Measurements from ENCODE around the gene ENTREP1.

The ENTREP1 gene

DNA sequence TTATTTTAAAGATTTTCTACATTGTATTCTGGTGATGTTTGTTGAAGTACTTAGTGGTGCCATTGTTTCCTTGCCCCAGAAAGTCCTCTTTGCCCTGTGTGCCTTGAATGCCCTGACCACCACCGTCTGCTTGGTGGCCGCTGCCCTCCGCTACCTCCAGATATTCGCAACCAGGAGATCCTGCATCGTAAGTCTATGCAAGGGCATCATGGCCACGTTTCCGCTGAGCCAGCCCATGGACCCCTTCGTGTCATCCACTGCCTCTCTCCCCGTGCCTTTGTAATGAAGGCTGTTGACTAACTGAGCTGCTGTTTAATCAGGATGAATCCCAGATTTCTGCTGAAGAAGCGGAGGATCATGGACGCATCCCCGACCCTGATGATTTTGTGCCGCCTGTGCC is 52.3 kb downstream of the ENTREP1 start:
- DNase-seq (ENCODE audit: low spot score): no peak
- peak overlapping the region; percentile 27 for H3K14ac ChIP-seq (ENCODE audit: low read length)
- H3K79me1 ChIP-seq (ENCODE audit: low read depth, low read length): no peaks in the 10 kb centered on the region
- no peak overlapping the region for H2BK12ac ChIP-seq (ENCODE audit: low read length)
- H2AK5ac ChIP-seq (ENCODE audit: low read depth, low read length): no peak overlapping the region
- H3K9me3 ChIP-seq (replicated peaks in 1 of 2; ENCODE audit: control insufficient read depth in 2 of 2, insufficient read depth in 1 of 2, low read depth in 1 of 2, low read length in 2 of 2): no peaks in the 10 kb centered on the region
- H2AFZ ChIP-seq (ENCODE audit: low read length): no peak overlapping the region
- H3K23ac ChIP-seq (ENCODE audit: low read depth, low read length, poor library complexity): no peak overlapping the region
- H4K8ac ChIP-seq (ENCODE audit: low read depth, low read length): no peak overlapping the region
- H2BK5ac ChIP-seq (ENCODE audit: low read length): no peak overlapping the region
- whole genome bisulfite sequencing, 2 donors (ENCODE audit: extremely low coverage in 2 of 2, insufficient read length in 2 of 2, insufficient replicate concordance in 1 of 2): no CpG with 5 or more reads among the region's 13 CpGs
- H3K4ac ChIP-seq (ENCODE audit: low read length): no peak overlapping the region
- no peak overlapping the region for H2BK120ac ChIP-seq (ENCODE audit: low read depth, low read length)
- H3K27me3 ChIP-seq (ENCODE audit: control insufficient read depth in 3 of 3, insufficient read depth in 3 of 3, low read depth in 1 of 3, low read length in 3 of 3): peaks cover 0 to 12% (median 0%) of the 10 kb centered on the region in 3 experiments
- no peak overlapping the region for H3K4me3 ChIP-seq (ENCODE audit: low read length in 2 of 2)
- no peak overlapping the region for H2BK15ac ChIP-seq (ENCODE audit: low read length)
- H3K4me2 ChIP-seq (ENCODE audit: insufficient read depth, low read length, poor library complexity, severe bottlenecking): no peak overlapping the region
- no peak overlapping the region for H3K9ac ChIP-seq (ENCODE audit: low read depth, low read length, poor library complexity)
- no peak overlapping the region for H3K27ac ChIP-seq (replicated peaks; ENCODE audit: low read length)
- H4K91ac ChIP-seq (ENCODE audit: low read depth, low read length, poor library complexity): no peak overlapping the region
- H3K18ac ChIP-seq (ENCODE audit: low read length): peak overlapping the region; percentile 13
- H3K36me3 ChIP-seq (replicated peaks in 1 of 2; ENCODE audit: control insufficient read depth in 2 of 2, insufficient read depth in 2 of 2, low read length in 2 of 2): no peaks in the 10 kb centered on the region
- peaks cover 0 to 9% of the 10 kb centered on the region in 2 donors for H3K4me1 ChIP-seq (ENCODE audit: control insufficient read depth in 2 of 2, insufficient read depth in 1 of 2, low read depth in 1 of 2, low read length in 2 of 2)

DNA sequence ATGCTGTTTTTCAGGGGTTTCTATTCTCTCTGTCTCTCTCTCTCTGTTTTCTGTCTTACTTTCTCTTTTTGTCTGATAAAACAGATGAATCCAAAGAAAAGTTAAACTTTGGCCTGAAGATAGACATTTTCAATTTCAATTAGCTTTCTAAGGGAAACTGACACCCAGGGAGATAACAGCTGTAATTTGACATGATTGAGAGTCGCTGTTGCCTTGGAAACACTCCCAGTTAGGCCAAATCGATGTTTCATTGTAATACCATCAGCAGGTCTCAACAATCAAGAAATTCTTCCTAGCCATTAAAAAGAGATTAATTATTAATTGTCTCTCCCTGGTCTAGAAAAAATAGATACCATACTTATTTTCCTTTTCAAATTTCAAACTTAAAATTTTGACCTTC is 53.0 kb downstream of the ENTREP1 start:
- H3K4me3 ChIP-seq (ENCODE audit: low read length in 2 of 2): no peak overlapping the region
- H3K4me2 ChIP-seq (ENCODE audit: insufficient read depth, low read length, poor library complexity, severe bottlenecking): no peak overlapping the region
- no CpG with 5 or more reads among the region's 2 CpGs for WGBS, 2 donors (ENCODE audit: extremely low coverage in 2 of 2, insufficient read length in 2 of 2, insufficient replicate concordance in 1 of 2)
- no peaks in the 10 kb centered on the region for H3K79me1 ChIP-seq (ENCODE audit: low read depth, low read length)
- no peak overlapping the region for H3K27ac ChIP-seq (replicated peaks; ENCODE audit: low read length)
- H3K9ac ChIP-seq (ENCODE audit: low read depth, low read length, poor library complexity): no peak overlapping the region
- no peak overlapping the region for H2BK12ac ChIP-seq (ENCODE audit: low read length)
- H2AK5ac ChIP-seq (ENCODE audit: low read depth, low read length): no peak overlapping the region
- no peaks in the 10 kb centered on the region for H3K9me3 ChIP-seq (replicated peaks in 1 of 2; ENCODE audit: control insufficient read depth in 2 of 2, insufficient read depth in 1 of 2, low read depth in 1 of 2, low read length in 2 of 2)
- H3K27me3 ChIP-seq (ENCODE audit: control insufficient read depth in 3 of 3, insufficient read depth in 3 of 3, low read depth in 1 of 3, low read length in 3 of 3): peaks cover 0 to 12% (median 0%) of the 10 kb centered on the region in 3 experiments
- H4K91ac ChIP-seq (ENCODE audit: low read depth, low read length, poor library complexity): no peak overlapping the region
- no peak overlapping the region for H2BK15ac ChIP-seq (ENCODE audit: low read length)
- no peak overlapping the region for H2BK5ac ChIP-seq (ENCODE audit: low read length)
- H4K8ac ChIP-seq (ENCODE audit: low read depth, low read length): no peak overlapping the region
- no peak overlapping the region for H3K18ac ChIP-seq (ENCODE audit: low read length)
- H2BK120ac ChIP-seq (ENCODE audit: low read depth, low read length): no peak overlapping the region
- H2AFZ ChIP-seq (ENCODE audit: low read length): no peak overlapping the region
- DNase-seq (ENCODE audit: low spot score): no peak
- H3K23ac ChIP-seq (ENCODE audit: low read depth, low read length, poor library complexity): no peak overlapping the region
- no peak overlapping the region for H3K14ac ChIP-seq (ENCODE audit: low read length)
- H3K4ac ChIP-seq (ENCODE audit: low read length): no peak overlapping the region
- peaks cover 0 to 10% of the 10 kb centered on the region in 2 donors for H3K4me1 ChIP-seq (ENCODE audit: control insufficient read depth in 2 of 2, insufficient read depth in 1 of 2, low read depth in 1 of 2, low read length in 2 of 2)
- no peaks in the 10 kb centered on the region for H3K36me3 ChIP-seq (replicated peaks in 1 of 2; ENCODE audit: control insufficient read depth in 2 of 2, insufficient read depth in 2 of 2, low read length in 2 of 2)

DNA sequence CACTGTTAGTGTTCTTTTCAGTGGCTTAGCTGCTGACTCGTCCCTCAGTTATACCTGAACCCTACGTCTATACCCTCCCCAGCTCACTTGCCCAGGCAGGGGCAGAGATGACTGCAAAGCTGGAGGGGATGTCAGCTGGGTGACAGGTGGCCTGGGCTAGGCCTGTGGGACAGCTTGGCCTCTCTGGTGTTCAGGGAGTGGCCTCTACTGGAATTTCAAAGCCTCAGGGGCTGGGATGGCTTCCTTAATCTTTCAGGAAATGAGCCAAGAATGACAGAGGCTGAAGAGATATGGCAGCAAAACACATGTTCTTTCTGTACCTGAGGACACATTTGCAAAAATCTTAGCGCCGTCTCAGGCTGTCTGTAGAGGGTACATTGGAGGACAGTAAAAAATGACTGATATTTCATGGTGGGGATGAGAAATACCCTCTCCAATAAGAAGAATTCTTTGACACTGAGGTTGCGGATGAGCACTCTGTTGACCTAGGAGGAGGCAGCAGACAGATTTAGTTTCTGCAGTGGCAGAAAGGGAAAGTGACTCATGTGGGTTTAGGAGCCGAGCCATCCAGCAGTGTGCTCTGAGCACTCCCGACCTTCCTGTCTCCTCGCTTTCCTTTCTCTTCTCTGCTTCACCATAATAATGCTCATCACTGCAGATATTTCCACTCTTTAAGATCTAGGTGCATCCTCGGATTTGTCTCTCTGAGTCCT is 54.4 kb downstream of the ENTREP1 start:
- Histone ChIP-seq H3K4me3 (ENCODE audit: low read length in 2 of 2) (no peak overlapping the region), H2AFZ (ENCODE audit: low read length) (peak overlapping the region; percentile 42), H3K36me3 (replicated peaks in 1 of 2; ENCODE audit: control insufficient read depth in 2 of 2, insufficient read depth in 2 of 2, low read length in 2 of 2) (no peaks in the 10 kb centered on the region), H3K23ac (ENCODE audit: low read depth, low read length, poor library complexity) (no peak overlapping the region), H2BK5ac (ENCODE audit: low read length) (no peak overlapping the region), H3K14ac (ENCODE audit: low read length) (no peak overlapping the region), H4K91ac (ENCODE audit: low read depth, low read length, poor library complexity) (no peak overlapping the region), H3K4me1 (ENCODE audit: control insufficient read depth in 2 of 2, insufficient read depth in 1 of 2, low read depth in 1 of 2, low read length in 2 of 2) (peaks cover 0 to 14% of the 10 kb centered on the region in 2 donors), H3K79me1 (ENCODE audit: low read depth, low read length) (no peaks in the 10 kb centered on the region), H2AK5ac (ENCODE audit: low read depth, low read length) (no peak overlapping the region), H3K4ac (ENCODE audit: low read length) (no peak overlapping the region), H2BK15ac (ENCODE audit: low read length) (no peak overlapping the region), H3K9ac (ENCODE audit: low read depth, low read length, poor library complexity) (no peak overlapping the region), H3K27ac (replicated peaks; ENCODE audit: low read length) (no peak overlapping the region), H3K18ac (ENCODE audit: low read length) (peak overlapping the region; percentile 20), H2BK12ac (ENCODE audit: low read length) (no peak overlapping the region), H3K27me3 (ENCODE audit: control insufficient read depth in 3 of 3, insufficient read depth in 3 of 3, low read depth in 1 of 3, low read length in 3 of 3) (peaks cover 0 to 12% (median 0%) of the 10 kb centered on the region in 3 experiments), H4K8ac (ENCODE audit: low read depth, low read length) (no peak overlapping the region), H3K4me2 (ENCODE audit: insufficient read depth, low read length, poor library complexity, severe bottlenecking) (no peak overlapping the region), H2BK120ac (ENCODE audit: low read depth, low read length) (no peak overlapping the region), H3K9me3 (replicated peaks in 1 of 2; ENCODE audit: control insufficient read depth in 2 of 2, insufficient read depth in 1 of 2, low read depth in 1 of 2, low read length in 2 of 2) (no peaks in the 10 kb centered on the region)
- DNase-seq (ENCODE audit: low spot score): no peak
- WGBS, 2 donors (ENCODE audit: extremely low coverage in 2 of 2, insufficient read length in 2 of 2, insufficient replicate concordance in 1 of 2): no CpG with 5 or more reads among the region's 9 CpGs

DNA sequence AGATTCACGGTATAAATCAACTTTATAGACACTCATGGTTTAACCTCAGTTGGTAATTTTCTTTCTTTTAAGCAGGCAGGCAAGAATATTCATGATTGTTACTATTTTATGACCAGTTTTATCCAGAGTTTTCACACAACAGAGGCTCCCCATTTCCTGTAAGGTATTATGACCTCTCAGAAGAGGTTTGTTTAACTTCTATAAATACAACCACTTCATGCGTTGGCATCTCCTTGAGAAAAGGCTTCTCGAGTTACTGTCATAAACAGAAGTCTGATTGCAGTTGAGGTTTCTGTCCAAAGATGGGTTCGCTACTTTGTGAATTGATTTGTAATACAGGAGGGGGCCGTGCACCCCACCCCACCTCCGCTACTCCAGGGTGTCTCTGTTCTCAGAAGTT is 55.3 kb downstream of the ENTREP1 start:
- no peak overlapping the region for H3K18ac ChIP-seq (ENCODE audit: low read length)
- H3K36me3 ChIP-seq (replicated peaks in 1 of 2; ENCODE audit: control insufficient read depth in 2 of 2, insufficient read depth in 2 of 2, low read length in 2 of 2): no peaks in the 10 kb centered on the region
- H3K27ac ChIP-seq (replicated peaks; ENCODE audit: low read length): no peak overlapping the region
- H2BK12ac ChIP-seq (ENCODE audit: low read length): no peak overlapping the region
- no peaks in the 10 kb centered on the region for H3K79me1 ChIP-seq (ENCODE audit: low read depth, low read length)
- no peak overlapping the region for H4K91ac ChIP-seq (ENCODE audit: low read depth, low read length, poor library complexity)
- no peak overlapping the region for H3K14ac ChIP-seq (ENCODE audit: low read length)
- H2AK5ac ChIP-seq (ENCODE audit: low read depth, low read length): no peak overlapping the region
- no peak overlapping the region for H3K23ac ChIP-seq (ENCODE audit: low read depth, low read length, poor library complexity)
- H3K4me3 ChIP-seq (ENCODE audit: low read length in 2 of 2): no peak overlapping the region
- no peak overlapping the region for H4K8ac ChIP-seq (ENCODE audit: low read depth, low read length)
- H3K9ac ChIP-seq (ENCODE audit: low read depth, low read length, poor library complexity): no peak overlapping the region
- H2AFZ ChIP-seq (ENCODE audit: low read length): no peak overlapping the region
- no CpG with 5 or more reads among the region's 6 CpGs for WGBS, 2 donors (ENCODE audit: extremely low coverage in 2 of 2, insufficient read length in 2 of 2, insufficient replicate concordance in 1 of 2)
- H2BK15ac ChIP-seq (ENCODE audit: low read length): no peak overlapping the region
- H3K9me3 ChIP-seq (replicated peaks in 1 of 2; ENCODE audit: control insufficient read depth in 2 of 2, insufficient read depth in 1 of 2, low read depth in 1 of 2, low read length in 2 of 2): no peaks in the 10 kb centered on the region
- H2BK5ac ChIP-seq (ENCODE audit: low read length): no peak overlapping the region
- DNase-seq (ENCODE audit: low spot score): no peak
- no peak overlapping the region for H3K4me2 ChIP-seq (ENCODE audit: insufficient read depth, low read length, poor library complexity, severe bottlenecking)
- H3K27me3 ChIP-seq (ENCODE audit: control insufficient read depth in 3 of 3, insufficient read depth in 3 of 3, low read depth in 1 of 3, low read length in 3 of 3): peaks cover 0 to 12% (median 0%) of the 10 kb centered on the region in 3 experiments
- no peak overlapping the region for H2BK120ac ChIP-seq (ENCODE audit: low read depth, low read length)
- H3K4me1 ChIP-seq (ENCODE audit: control insufficient read depth in 2 of 2, insufficient read depth in 1 of 2, low read depth in 1 of 2, low read length in 2 of 2): peaks cover 0 to 14% of the 10 kb centered on the region in 2 donors
- no peak overlapping the region for H3K4ac ChIP-seq (ENCODE audit: low read length)
